ENCODE results near the gene IFT27.

The IFT27 gene

DNA sequence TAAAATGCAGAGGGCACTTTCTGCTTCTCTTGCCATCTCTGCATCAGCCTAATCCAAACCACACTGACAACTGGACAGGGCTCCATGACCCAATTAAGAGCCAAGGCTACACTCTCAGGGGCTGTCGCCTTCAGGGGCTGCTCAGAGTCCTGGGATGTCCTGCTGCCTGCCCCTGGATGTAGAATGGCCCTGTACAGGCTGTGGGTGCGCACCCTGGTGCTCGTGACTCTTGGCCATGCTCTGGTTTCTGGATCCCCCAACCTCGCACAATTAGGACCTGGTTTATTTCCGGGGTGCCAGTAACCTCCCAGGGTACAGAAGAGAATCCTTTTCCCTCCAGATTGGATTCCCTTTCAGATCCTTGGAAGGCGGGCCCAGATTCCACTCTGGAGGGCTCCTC is 11.3 kb downstream of the IFT27 start:
- DNase-seq (ENCODE audit: low spot score), result no peak
- TF ChIP-seq, protein P1, sequence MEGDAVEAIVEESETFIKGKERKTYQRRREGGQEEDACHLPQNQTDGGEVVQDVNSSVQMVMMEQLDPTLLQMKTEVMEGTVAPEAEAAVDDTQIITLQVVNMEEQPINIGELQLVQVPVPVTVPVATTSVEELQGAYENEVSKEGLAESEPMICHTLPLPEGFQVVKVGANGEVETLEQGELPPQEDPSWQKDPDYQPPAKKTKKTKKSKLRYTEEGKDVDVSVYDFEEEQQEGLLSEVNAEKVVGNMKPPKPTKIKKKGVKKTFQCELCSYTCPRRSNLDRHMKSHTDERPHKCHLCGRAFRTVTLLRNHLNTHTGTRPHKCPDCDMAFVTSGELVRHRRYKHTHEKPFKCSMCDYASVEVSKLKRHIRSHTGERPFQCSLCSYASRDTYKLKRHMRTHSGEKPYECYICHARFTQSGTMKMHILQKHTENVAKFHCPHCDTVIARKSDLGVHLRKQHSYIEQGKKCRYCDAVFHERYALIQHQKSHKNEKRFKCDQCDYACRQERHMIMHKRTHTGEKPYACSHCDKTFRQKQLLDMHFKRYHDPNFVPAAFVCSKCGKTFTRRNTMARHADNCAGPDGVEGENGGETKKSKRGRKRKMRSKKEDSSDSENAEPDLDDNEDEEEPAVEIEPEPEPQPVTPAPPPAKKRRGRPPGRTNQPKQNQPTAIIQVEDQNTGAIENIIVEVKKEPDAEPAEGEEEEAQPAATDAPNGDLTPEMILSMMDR (IDR thresholded peaks at IDR 0.05; ENCODE audit: extremely low read depth, missing control alignments), result no peak

GRCh38 chr22:36764060-36764459 is 11.9 kb downstream of the IFT27 start:
- TF ChIP-seq, protein P1 (IDR thresholded peaks at IDR 0.05; ENCODE audit: extremely low read depth, missing control alignments), result no peak
- DNase-seq (ENCODE audit: low spot score), result no peak

DNA sequence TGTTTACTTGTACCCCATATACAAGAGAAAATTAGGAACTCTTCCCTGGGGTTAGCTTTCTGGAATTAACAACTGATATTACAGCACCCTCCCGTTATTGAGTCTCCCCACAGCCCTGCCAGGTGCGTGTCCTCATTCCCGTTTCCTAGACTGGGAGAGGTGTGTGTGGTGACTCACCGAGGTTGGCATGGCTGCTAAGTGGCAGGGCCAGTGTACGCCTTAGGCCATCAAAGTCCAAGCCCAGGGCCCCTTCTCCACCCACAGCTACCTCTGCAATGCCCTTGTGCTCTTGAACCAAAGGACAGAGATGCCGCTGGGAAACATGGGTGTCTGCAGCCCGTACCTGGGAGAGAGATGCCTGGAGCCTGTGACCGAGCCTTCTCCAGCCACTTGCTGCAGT is 12.3 kb downstream of the IFT27 start:
- TF ChIP-seq, protein P1 (IDR thresholded peaks at IDR 0.05; ENCODE audit: extremely low read depth, missing control alignments), result no peak
- no peak for DNase-seq (ENCODE audit: low spot score)

DNA sequence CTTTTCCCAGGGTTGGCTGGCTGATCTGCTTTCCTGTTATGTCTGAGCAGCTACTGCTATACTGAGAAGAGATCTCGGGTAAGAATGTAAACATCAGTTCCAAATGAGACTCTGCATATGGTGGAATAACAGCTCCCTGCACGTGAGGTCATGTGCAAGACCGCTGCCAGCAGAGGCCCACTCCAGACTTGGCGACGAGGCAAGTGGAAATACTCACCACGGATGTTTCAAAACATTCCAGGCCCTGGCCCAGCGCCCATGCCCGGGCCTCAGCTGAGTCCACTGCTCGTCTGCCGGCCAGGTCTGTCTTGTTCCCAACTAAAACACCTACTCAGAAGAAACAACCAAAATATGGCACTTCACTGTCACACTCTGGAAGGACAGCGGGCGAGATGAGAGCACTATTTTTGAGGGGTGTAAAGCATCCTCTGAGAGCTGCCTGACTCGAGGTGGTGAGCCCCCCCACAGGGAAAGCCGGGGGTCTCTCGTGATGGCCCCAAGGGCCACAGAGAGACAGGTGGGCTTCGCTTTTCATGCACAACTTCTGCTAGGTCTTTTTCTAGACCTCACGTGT is 13.1 kb downstream of the IFT27 start:
- DNase-seq (ENCODE audit: low spot score), result no peak
- TF ChIP-seq, protein P1 (IDR thresholded peaks at IDR 0.05; ENCODE audit: extremely low read depth, missing control alignments), result no peak

DNA sequence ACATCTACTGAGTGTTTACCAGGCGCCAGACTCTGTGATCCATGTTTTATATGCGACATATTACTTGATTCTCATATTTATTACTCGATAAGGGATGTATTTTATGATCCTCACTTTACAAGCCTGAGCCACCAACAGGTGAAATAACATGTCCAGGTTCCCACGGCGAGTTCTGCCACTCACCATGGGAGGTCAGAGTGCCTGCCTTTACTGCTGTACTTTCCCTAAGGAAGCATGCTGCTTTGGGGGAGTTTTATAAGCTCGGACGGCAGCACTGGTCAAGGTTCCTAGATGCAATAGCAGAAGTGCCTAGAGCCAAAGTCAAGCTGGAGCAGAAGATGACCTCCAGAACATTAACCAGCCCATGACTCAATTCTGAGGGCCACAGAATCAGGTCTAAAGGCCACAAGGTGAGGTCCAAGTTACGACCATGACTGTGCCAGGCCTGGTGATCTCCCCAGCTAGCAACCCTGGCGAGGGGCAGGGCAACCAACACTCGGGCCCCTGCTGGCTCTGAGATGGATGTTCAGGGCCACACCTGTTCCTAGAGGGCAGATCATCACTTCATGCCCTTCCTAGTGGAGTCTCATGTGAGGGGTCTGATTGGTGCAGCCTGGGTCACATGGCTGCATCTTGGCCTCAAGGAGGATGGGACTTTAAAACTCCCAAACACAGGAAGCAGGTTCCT is 14.2 kb downstream of the IFT27 start:
- no peak for DNase-seq (ENCODE audit: low spot score)
- TF ChIP-seq, protein P1 (IDR thresholded peaks at IDR 0.05; ENCODE audit: extremely low read depth, missing control alignments), result no peak

DNA sequence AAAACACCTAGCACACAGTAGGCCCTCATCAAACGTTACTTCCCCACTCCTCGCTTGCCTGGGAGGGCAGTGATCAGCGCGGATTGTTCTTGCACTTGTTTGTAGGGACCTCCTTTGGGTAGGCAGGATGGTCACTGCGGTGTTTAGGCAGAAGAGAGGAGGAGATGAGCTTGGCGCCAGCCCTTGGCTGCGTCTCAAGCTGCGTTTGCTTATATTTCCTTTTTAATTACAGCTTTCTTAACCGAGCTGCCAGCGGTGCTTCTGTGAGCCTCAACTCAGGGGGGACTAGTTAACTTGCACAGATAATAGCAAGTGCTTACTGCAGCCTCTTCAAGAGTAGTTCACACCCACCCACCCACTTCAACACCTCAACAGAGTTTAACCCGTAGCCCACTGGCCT is 15.1 kb downstream of the IFT27 start:
- TF ChIP-seq, protein P1 (IDR thresholded peaks at IDR 0.05; ENCODE audit: extremely low read depth, missing control alignments), result no peak
- DNase-seq (ENCODE audit: low spot score), result no peak

DNA sequence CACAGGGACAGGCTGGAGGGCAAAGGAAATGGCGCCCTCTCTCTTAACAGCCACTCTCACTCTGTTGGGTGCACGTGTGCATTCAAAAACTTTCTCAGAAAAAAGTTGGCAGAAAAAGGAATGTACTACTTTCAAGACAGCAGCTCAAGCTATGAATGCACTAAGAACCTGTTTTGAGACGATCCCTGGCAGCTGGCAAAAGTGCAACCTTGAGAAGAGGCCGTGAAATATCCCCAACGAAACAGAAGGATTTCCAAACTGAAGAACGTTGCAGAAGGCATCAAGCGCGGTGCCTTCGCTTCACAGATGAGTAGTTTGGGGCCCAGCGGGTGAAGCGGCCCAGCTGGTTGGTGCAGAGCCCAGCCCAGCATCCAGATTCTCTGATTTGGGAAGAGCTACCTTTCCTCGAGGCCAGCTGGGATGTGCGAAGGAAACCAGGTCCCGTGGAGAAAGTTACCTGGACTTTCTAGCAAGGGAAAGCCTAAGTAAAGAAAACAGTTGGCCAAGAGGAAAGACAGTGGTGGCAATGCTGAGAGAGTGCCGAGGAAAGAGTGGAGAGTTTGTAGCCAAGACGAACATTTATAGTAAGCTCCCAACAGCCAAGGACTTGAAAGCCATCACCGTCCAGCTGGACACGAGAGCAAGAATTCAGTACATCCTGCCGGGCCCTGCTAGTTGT is 16.3 kb downstream of the IFT27 start:
- no peak for DNase-seq (ENCODE audit: low spot score)
- TF ChIP-seq, protein P1 (IDR thresholded peaks at IDR 0.05; ENCODE audit: extremely low read depth, missing control alignments), result no peak

All from GM20000 (cell line).